HG02870 (cell line): ENCODE results near the gene DRAXIN.

Source experiments
- ATAC-seq: cut with Tn5 transposase; IDR thresholded peaks from one replicate; pipeline ENCODE4 v1.9.1; 2021; ENCODE audit warnings: mild to moderate bottlenecking, moderate library complexity; ENCODE audit not compliant: unreplicated experiment

The DRAXIN gene

GRCh38 chr1:11684070-11684469 is 7.4 kb upstream of the DRAXIN start:
- ATAC-seq = no peak

GRCh38 chr1:11685210-11685752 is 6.2 kb upstream of the DRAXIN start:
- no peak for ATAC-seq

- no peak for ATAC-seq
Measured at GRCh38 chr1:11688506-11688905, 3.0 kb upstream of the DRAXIN start.

- ATAC-seq = no peak
Measured at GRCh38 chr1:11690397-11691301, 861 bp upstream of the DRAXIN start.

- no peak for ATAC-seq
Measured at GRCh38 chr1:11691928-11692711, 610 bp downstream of the DRAXIN start.

GRCh38 chr1:11693024-11693590 is 1.6 kb downstream of the DRAXIN start:
- ATAC-seq = no peak

GRCh38 chr1:11693917-11694316 is 2.4 kb downstream of the DRAXIN start:
- no peak for ATAC-seq

- no peak for ATAC-seq
Measured at GRCh38 chr1:11695861-11696260, 4.4 kb downstream of the DRAXIN start.

GRCh38 chr1:11697188-11697892 is 5.8 kb downstream of the DRAXIN start:
- no peak for ATAC-seq

GRCh38 chr1:11697893-11698210 is 6.3 kb downstream of the DRAXIN start:
- no peak for ATAC-seq

GRCh38 chr1:11700601-11701467 is 9.3 kb downstream of the DRAXIN start:
- no peak for ATAC-seq

GRCh38 chr1:11701551-11701961 is 10.0 kb downstream of the DRAXIN start:
- ATAC-seq = no peak

- no peak for ATAC-seq
Measured at GRCh38 chr1:11701981-11702803, 10.7 kb downstream of the DRAXIN start.

GRCh38 chr1:11703357-11704193 is 12.1 kb downstream of the DRAXIN start:
- no peak for ATAC-seq

GRCh38 chr1:11704194-11704529 is 12.7 kb downstream of the DRAXIN start:
- no peak for ATAC-seq

- ATAC-seq = no peak
Measured at GRCh38 chr1:11704691-11705475, 13.4 kb downstream of the DRAXIN start.

GRCh38 chr1:11705596-11705995 is 14.1 kb downstream of the DRAXIN start:
- ATAC-seq = no peak

- no peak for ATAC-seq
Measured at GRCh38 chr1:11706292-11706691, 14.8 kb downstream of the DRAXIN start.
